ENCODE results near the gene KRTAP6-2. TPM values are rescaled to one million over a fixed set of nuclear protein-coding genes. Genes with fewer than 3 reads are reported as not detected.

The KRTAP6-2 gene
- total RNA-seq, 1 experiment from 2014 or later: not detected

- Histone ChIP-seq H4K20me1 (ENCODE audit: insufficient read depth, low read depth, low read length) (no peaks in the 10 kb centered on the region), H3K9ac (ENCODE audit: low read length) (no peak within 1 kb of the TSS), H3K4me1 (ENCODE audit: low read length) (no peaks in the 10 kb centered on the region), H3K9me2 (replicated peaks; ENCODE audit: insufficient read depth, low read length) (no peaks in the 10 kb centered on the region), H3K36me3 (ENCODE audit: insufficient read depth, low read length) (no peaks in the 10 kb centered on the region), H2AFZ (ENCODE audit: low read length) (no peak within 1 kb of the TSS), H3K79me2 (ENCODE audit: low read length) (no peaks in the 10 kb centered on the region), H3K27me3 (ENCODE audit: low read length) (no peaks in the 10 kb centered on the region), H3K4me2 (ENCODE audit: low read depth, low read length, poor library complexity, severe bottlenecking) (no peak within 1 kb of the TSS), H3K9me3 (ENCODE audit: low read length) (peaks cover 19% of the 10 kb centered on the region), H3K4me3 (ENCODE audit: low read length) (no peak within 1 kb of the TSS), H3K27ac (ENCODE audit: low read length) (no peak within 1 kb of the TSS)
- no peak for DNase-seq
Measured at GRCh38 chr21:30600787-30601186, 2.1 kb upstream of the KRTAP6-2 start, which contains the start of gene KRTAP22-1. Gene KRTAP22-1 (plus strand): TSS chr21:30601087.

- H3K4me1 ChIP-seq (ENCODE audit: low read length): no peaks in the 10 kb centered on the region
- no peaks in the 10 kb centered on the region for H3K36me3 ChIP-seq (ENCODE audit: insufficient read depth, low read length)
- no peaks in the 10 kb centered on the region for H3K9me2 ChIP-seq (replicated peaks; ENCODE audit: insufficient read depth, low read length)
- H2AFZ ChIP-seq (ENCODE audit: low read length): no peak within 1 kb of the TSS
- no peak within 1 kb of the TSS for H3K9ac ChIP-seq (ENCODE audit: low read length)
- peaks cover 19% of the 10 kb centered on the region for H3K9me3 ChIP-seq (ENCODE audit: low read length)
- no peak within 1 kb of the TSS for H3K4me2 ChIP-seq (ENCODE audit: low read depth, low read length, poor library complexity, severe bottlenecking)
- no peaks in the 10 kb centered on the region for H3K79me2 ChIP-seq (ENCODE audit: low read length)
- no peak for DNase-seq
- no peaks in the 10 kb centered on the region for H4K20me1 ChIP-seq (ENCODE audit: insufficient read depth, low read depth, low read length)
- H3K27ac ChIP-seq (ENCODE audit: low read length): no peak within 1 kb of the TSS
- H3K4me3 ChIP-seq (ENCODE audit: low read length): no peak within 1 kb of the TSS
- no peaks in the 10 kb centered on the region for H3K27me3 ChIP-seq (ENCODE audit: low read length)
Measured at GRCh38 chr21:30592140-30592539, 6.6 kb downstream of the KRTAP6-2 start, which contains the start of gene KRTAP6-3. Gene KRTAP6-3 (plus strand): TSS chr21:30592440. CDS start chr21:30592446, 6 bp downstream.

DNA sequence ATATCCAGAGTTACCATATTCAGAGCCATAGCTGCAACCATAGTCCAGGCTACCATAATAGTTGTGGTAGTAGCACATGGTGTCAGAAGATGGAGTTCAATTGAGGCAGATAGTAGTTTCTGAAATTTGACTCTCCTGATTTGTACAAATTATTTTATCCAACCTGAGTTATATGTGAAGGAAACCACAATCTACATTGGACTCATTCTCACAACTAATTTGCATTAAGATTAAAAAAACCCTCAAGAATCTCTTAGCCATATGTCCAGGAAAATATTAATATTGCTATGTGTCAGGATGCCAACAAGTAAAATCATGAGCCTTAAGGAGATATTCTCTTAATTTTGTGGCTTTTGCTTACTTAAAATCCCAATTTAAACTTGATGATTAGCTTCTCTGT lies 8.4 kb downstream of the KRTAP6-2 start, which contains the start of gene KRTAP22-2:
KRTAP22-2 (minus strand) TSS at position 101 of the 400 bp plus-strand sequence.
- Histone ChIP-seq H3K9ac (ENCODE audit: low read length) (no peak within 1 kb of the TSS), H3K9me2 (replicated peaks; ENCODE audit: insufficient read depth, low read length) (no peaks in the 10 kb centered on the region)
- no peak for DNase-seq

GRCh38 chr21:30582870-30583269 lies 15.8 kb downstream of the KRTAP6-2 start:
- Histone ChIP-seq H3K4me2 (ENCODE audit: low read depth, low read length, poor library complexity, severe bottlenecking) (no peak overlapping the region), H3K9ac (ENCODE audit: low read length) (no peak overlapping the region), H3K4me1 (ENCODE audit: low read length) (no peaks in the 10 kb centered on the region), H3K9me2 (replicated peaks; ENCODE audit: insufficient read depth, low read length) (no peaks in the 10 kb centered on the region), H3K36me3 (ENCODE audit: insufficient read depth, low read length) (no peaks in the 10 kb centered on the region), H4K20me1 (ENCODE audit: insufficient read depth, low read depth, low read length) (no peaks in the 10 kb centered on the region), H3K27me3 (ENCODE audit: low read length) (no peaks in the 10 kb centered on the region), H3K9me3 (ENCODE audit: low read length) (peaks cover 12% of the 10 kb centered on the region), H3K79me2 (ENCODE audit: low read length) (no peaks in the 10 kb centered on the region), H3K27ac (ENCODE audit: low read length) (no peak overlapping the region), H2AFZ (ENCODE audit: low read length) (no peak overlapping the region), H3K4me3 (ENCODE audit: low read length) (no peak overlapping the region)
- no peak for DNase-seq

More for the DNA sequence above, 8.4 kb downstream of the KRTAP6-2 start, which contains the start of gene KRTAP22-2:
- Histone ChIP-seq H3K4me3 (ENCODE audit: low read length) (no peak within 1 kb of the TSS), H3K79me2 (ENCODE audit: low read length) (no peaks in the 10 kb centered on the region), H3K4me1 (ENCODE audit: low read length) (no peaks in the 10 kb centered on the region), H3K27ac (ENCODE audit: low read length) (no peak within 1 kb of the TSS), H3K4me2 (ENCODE audit: low read depth, low read length, poor library complexity, severe bottlenecking) (no peak within 1 kb of the TSS), H3K9me3 (ENCODE audit: low read length) (peaks cover 23% of the 10 kb centered on the region; the same call in 1 of the 2 replicates), H3K36me3 (ENCODE audit: insufficient read depth, low read length) (no peaks in the 10 kb centered on the region), H2AFZ (ENCODE audit: low read length) (no peak within 1 kb of the TSS), H4K20me1 (ENCODE audit: insufficient read depth, low read depth, low read length) (no peaks in the 10 kb centered on the region), H3K27me3 (ENCODE audit: low read length) (no peaks in the 10 kb centered on the region)

- no peak overlapping the region for H3K4me3 ChIP-seq (ENCODE audit: low read length)
- H3K9me2 ChIP-seq (replicated peaks; ENCODE audit: insufficient read depth, low read length): no peaks in the 10 kb centered on the region
- no peaks in the 10 kb centered on the region for H3K36me3 ChIP-seq (ENCODE audit: insufficient read depth, low read length)
- no peak overlapping the region for H3K9ac ChIP-seq (ENCODE audit: low read length)
- no peaks in the 10 kb centered on the region for H3K27me3 ChIP-seq (ENCODE audit: low read length)
- H2AFZ ChIP-seq (ENCODE audit: low read length): no peak overlapping the region
- no peaks in the 10 kb centered on the region for H3K79me2 ChIP-seq (ENCODE audit: low read length)
- H3K27ac ChIP-seq (ENCODE audit: low read length): no peak overlapping the region
- H3K4me2 ChIP-seq (ENCODE audit: low read depth, low read length, poor library complexity, severe bottlenecking): no peak overlapping the region
- no peak for DNase-seq
- H4K20me1 ChIP-seq (ENCODE audit: insufficient read depth, low read depth, low read length): no peaks in the 10 kb centered on the region
- H3K4me1 ChIP-seq (ENCODE audit: low read length): no peaks in the 10 kb centered on the region
- peaks cover 4% of the 10 kb centered on the region for H3K9me3 ChIP-seq (ENCODE audit: low read length)
Measured at GRCh38 chr21:30580132-30580531, 18.6 kb downstream of the KRTAP6-2 start.

DNA sequence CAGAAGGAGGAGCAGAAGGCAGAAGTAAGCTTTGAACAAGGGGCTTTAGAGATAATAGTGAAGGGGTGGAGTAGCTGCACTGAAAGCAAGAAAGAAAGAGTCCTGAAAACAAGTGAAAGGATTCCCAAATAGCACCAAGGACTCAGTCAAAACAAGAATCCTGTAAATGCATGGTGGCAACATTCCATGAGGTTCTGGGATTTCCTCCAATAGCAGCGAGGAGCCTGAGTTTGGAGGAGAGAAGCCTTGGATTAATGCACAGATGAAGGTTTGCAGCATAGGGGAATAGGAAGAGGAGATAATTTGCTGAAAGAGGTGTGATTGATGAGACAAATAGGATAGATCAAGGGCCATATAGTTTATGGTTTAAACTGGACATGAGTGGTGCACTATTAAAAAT lies 19.4 kb downstream of the KRTAP6-2 start:
- Histone ChIP-seq H4K20me1 (ENCODE audit: insufficient read depth, low read depth, low read length) (no peaks in the 10 kb centered on the region), H2AFZ (ENCODE audit: low read length) (no peak overlapping the region), H3K4me2 (ENCODE audit: low read depth, low read length, poor library complexity, severe bottlenecking) (no peak overlapping the region), H3K27me3 (ENCODE audit: low read length) (no peaks in the 10 kb centered on the region), H3K4me3 (ENCODE audit: low read length) (no peak overlapping the region), H3K4me1 (ENCODE audit: low read length) (no peaks in the 10 kb centered on the region), H3K9me2 (replicated peaks; ENCODE audit: insufficient read depth, low read length) (no peaks in the 10 kb centered on the region), H3K9me3 (ENCODE audit: low read length) (peaks cover 3% of the 10 kb centered on the region), H3K9ac (ENCODE audit: low read length) (no peak overlapping the region), H3K27ac (ENCODE audit: low read length) (no peak overlapping the region), H3K36me3 (ENCODE audit: insufficient read depth, low read length) (no peaks in the 10 kb centered on the region), H3K79me2 (ENCODE audit: low read length) (no peaks in the 10 kb centered on the region)
- DNase-seq: no peak

DNA sequence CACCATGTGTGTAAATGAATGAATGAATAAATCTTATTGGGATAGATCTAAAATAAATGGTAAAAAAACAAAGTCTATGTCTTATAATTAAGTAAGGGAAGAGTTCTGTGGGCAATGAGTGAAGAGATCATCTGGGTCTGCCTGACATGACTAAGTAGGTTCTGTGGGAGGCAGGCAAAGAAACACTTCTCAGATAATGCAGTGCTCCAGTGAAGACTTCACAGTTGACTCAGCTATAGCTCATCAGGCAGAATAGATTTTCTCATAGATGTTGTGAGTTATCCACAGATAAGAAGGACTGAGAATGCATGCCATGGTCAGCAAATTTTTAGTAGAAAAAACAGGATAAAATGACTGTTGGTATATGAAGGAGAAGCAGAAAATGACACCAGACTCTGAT lies 20.9 kb downstream of the KRTAP6-2 start:
- Histone ChIP-seq H3K27me3 (ENCODE audit: low read length) (no peaks in the 10 kb centered on the region), H4K20me1 (ENCODE audit: insufficient read depth, low read depth, low read length) (no peaks in the 10 kb centered on the region), H2AFZ (ENCODE audit: low read length) (no peak overlapping the region), H3K27ac (ENCODE audit: low read length) (no peak overlapping the region), H3K9me2 (replicated peaks; ENCODE audit: insufficient read depth, low read length) (no peaks in the 10 kb centered on the region), H3K9ac (ENCODE audit: low read length) (no peak overlapping the region), H3K79me2 (ENCODE audit: low read length) (no peaks in the 10 kb centered on the region), H3K36me3 (ENCODE audit: insufficient read depth, low read length) (no peaks in the 10 kb centered on the region), H3K4me1 (ENCODE audit: low read length) (no peaks in the 10 kb centered on the region), H3K9me3 (ENCODE audit: low read length) (peaks cover 6% of the 10 kb centered on the region), H3K4me3 (ENCODE audit: low read length) (no peak overlapping the region), H3K4me2 (ENCODE audit: low read depth, low read length, poor library complexity, severe bottlenecking) (no peak overlapping the region)
- no peak for DNase-seq

GRCh38 chr21:30567617-30568016 lies 31.1 kb downstream of the KRTAP6-2 start:
- DNase-seq: no peak
- peaks cover 12% of the 10 kb centered on the region; the same call in 1 of the 2 replicates for H3K9me3 ChIP-seq (ENCODE audit: low read length)

More at GRCh38 chr21:30567617-30568016, 31.1 kb downstream of the KRTAP6-2 start:
- Histone ChIP-seq H3K9ac (ENCODE audit: low read length) (no peak overlapping the region), H3K4me2 (ENCODE audit: low read depth, low read length, poor library complexity, severe bottlenecking) (no peak overlapping the region), H3K9me2 (replicated peaks; ENCODE audit: insufficient read depth, low read length) (no peaks in the 10 kb centered on the region; the same call in 1 of the 2 replicates), H3K27ac (ENCODE audit: low read length) (no peak overlapping the region), H4K20me1 (ENCODE audit: insufficient read depth, low read depth, low read length) (no peaks in the 10 kb centered on the region), H3K36me3 (ENCODE audit: insufficient read depth, low read length) (no peaks in the 10 kb centered on the region), H3K4me1 (ENCODE audit: low read length) (no peaks in the 10 kb centered on the region), H3K79me2 (ENCODE audit: low read length) (no peaks in the 10 kb centered on the region), H3K27me3 (ENCODE audit: low read length) (no peaks in the 10 kb centered on the region), H3K4me3 (ENCODE audit: low read length) (no peak overlapping the region), H2AFZ (ENCODE audit: low read length) (no peak overlapping the region)
